Psoas muscle (tissue), 8 donors: ENCODE measurements around the gene TTLL6. TPM values are rescaled to one million over a fixed set of nuclear protein-coding genes. Genes with fewer than 3 reads are reported as not detected.
"Not testable (repeated sequence)": the region's sequence is repeated elsewhere in the genome, so short reads cannot be mapped to it uniquely, and the experiment has no call there.

Experiments used
- ATAC-seq, 4 donors: fragments of 200-7000 bp; cut with Tn5 transposase; one replicate each; pipeline ENCODE4 v1.9.1; 2020; ENCODE audit warnings: moderate library complexity in 3 of 4, mild to moderate bottlenecking in 2 of 4
- DNase-seq, 2 donors: peaks; one replicate each; pipeline ENCODE4 v3.0.0-alpha.2; 2020
- H3K27ac ChIP-seq: fragments of 200-600 bp; one replicate; pipeline ENCODE4 v1.8.0; 2022
- H3K27me3 ChIP-seq, 3 donors: fragments of 200-600 bp in 1 of 3; one replicate each; pipeline versions ENCODE4 v1.6.1 to v1.8.0; 2013 to 2022; ENCODE audit warnings: low read length in 2 of 3, mild to moderate bottlenecking in 2 of 3, moderate library complexity in 1 of 3; ENCODE audit not compliant: insufficient read depth in 3 of 3
- H3K36me3 ChIP-seq, 2 donors: fragments of 200-600 bp in 1 of 2; one replicate each; pipeline versions ENCODE4 v1.6.1 to v1.8.0; 2013 to 2022; ENCODE audit warnings: low read depth in 1 of 2, mild to moderate bottlenecking in 1 of 2, moderate library complexity in 1 of 2; ENCODE audit not compliant: insufficient read depth in 1 of 2
- H3K4me1 ChIP-seq: fragments of 200-600 bp; one replicate; pipeline ENCODE4 v1.8.0; 2022
- H3K4me3 ChIP-seq: fragments of 200-600 bp; one replicate; pipeline ENCODE4 v1.8.0; 2022; ENCODE audit warnings: mild to moderate bottlenecking
- H3K9me3 ChIP-seq: fragments of 200-600 bp; one replicate; pipeline ENCODE4 v1.8.0; 2022
- WGBS, 3 donors: extraction: QIAGEN DNeasy Blood & Tissue Kit; methylation state at CpG; one replicate each; pipeline versions ENCODE4 v1.1.6 to v1.1.7; 2013; 5-methylcytosine and 5-hydroxymethylcytosine counted together
- intact Hi-C, 2 donors: fragments of 100-400 bp; cut with DNase I; formaldehyde crosslinking; loops; one replicate each; pipeline versions ENCODE4 v1.11.0 to v1.14.2; 2022
- polyA plus RNA-seq, 3 donors: library from polyadenylated mRNA; stranded (reverse); fragments of 200-250 nt; gene quantifications; one replicate each; pipeline ENCODE4 v1.2.3, GENCODE V29; 2013
- total RNA-seq, 4 donors: library from RNA; stranded (reverse); fragmentation: NEBNext Ultra II Directional in 2 of 4; extraction: Animal tissue kit (Norgen Biotek cat#: 25700) in 2 of 4; gene quantifications; one replicate each; pipeline versions ENCODE4 v1.2.1 to v1.2.4, GENCODE V29; 2021 to 2023
- TF ChIP-seq, protein P1 (sequence below): fragments of 200-600 bp; IDR thresholded peaks from one replicate; pipeline ENCODE4 v1.8.0; 2022; ENCODE audit warnings: antibody characterized with exemption
- donor health status: healthy with polysubstance abuse.
- donor health status: DM: no; HTN: no; CAD: no; lungs with moderate emphysema.
- donor health status: Bipolar disorder and iron deficiency.
- donor health status: healthy.
- donor health status: DM: yes; HTN: yes; CAD: no.
- donor health status: DM: no; HTN: no; CAD: no.
- donor health status: DM: no; HTN: no; CAD: no.
- donor health status: DM: yes; HTN: yes; CAD: no.

Gene TTLL6
- total and polyA plus RNA-seq, 7 donors, result 0.03 to 0.05 TPM; not detected in 5

DNA sequence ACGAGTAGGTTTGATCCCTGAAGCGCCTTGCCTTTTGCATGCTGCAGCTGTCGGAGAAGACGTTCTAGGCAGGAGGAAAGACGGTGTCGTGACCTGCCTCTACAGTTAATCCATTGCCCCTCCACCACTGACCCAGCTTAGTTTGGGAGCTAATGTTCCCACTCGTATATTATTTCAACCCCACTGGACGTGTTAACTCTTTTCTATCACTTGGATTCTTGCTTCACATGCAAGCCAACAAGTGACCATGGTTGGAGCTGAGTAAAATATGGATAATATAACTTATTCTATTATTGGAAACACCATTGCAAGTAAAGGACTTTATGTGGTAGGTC, 14.5 kb upstream of the TTLL6 start:
- Histone ChIP-seq H3K4me1 (peaks cover 41% of the 10 kb centered on the region), H3K36me3 (no peaks in the 10 kb centered on the region), H3K27me3 (no peaks in the 10 kb centered on the region), H3K9me3 (no peaks in the 10 kb centered on the region), H3K4me3 (peak overlapping the region; percentile 87), H3K27ac (peak overlapping the region; percentile 97)
- DNase-seq, result no peak
- WGBS, 3 donors, result 0 to 1% (median 0%) methylated on average over 7 to 8 of the region's 8 CpGs
- intact Hi-C loops, result no loop called here
- ATAC-seq, result no peak
- TF ChIP-seq, protein P1, sequence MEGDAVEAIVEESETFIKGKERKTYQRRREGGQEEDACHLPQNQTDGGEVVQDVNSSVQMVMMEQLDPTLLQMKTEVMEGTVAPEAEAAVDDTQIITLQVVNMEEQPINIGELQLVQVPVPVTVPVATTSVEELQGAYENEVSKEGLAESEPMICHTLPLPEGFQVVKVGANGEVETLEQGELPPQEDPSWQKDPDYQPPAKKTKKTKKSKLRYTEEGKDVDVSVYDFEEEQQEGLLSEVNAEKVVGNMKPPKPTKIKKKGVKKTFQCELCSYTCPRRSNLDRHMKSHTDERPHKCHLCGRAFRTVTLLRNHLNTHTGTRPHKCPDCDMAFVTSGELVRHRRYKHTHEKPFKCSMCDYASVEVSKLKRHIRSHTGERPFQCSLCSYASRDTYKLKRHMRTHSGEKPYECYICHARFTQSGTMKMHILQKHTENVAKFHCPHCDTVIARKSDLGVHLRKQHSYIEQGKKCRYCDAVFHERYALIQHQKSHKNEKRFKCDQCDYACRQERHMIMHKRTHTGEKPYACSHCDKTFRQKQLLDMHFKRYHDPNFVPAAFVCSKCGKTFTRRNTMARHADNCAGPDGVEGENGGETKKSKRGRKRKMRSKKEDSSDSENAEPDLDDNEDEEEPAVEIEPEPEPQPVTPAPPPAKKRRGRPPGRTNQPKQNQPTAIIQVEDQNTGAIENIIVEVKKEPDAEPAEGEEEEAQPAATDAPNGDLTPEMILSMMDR, result no peak

DNA sequence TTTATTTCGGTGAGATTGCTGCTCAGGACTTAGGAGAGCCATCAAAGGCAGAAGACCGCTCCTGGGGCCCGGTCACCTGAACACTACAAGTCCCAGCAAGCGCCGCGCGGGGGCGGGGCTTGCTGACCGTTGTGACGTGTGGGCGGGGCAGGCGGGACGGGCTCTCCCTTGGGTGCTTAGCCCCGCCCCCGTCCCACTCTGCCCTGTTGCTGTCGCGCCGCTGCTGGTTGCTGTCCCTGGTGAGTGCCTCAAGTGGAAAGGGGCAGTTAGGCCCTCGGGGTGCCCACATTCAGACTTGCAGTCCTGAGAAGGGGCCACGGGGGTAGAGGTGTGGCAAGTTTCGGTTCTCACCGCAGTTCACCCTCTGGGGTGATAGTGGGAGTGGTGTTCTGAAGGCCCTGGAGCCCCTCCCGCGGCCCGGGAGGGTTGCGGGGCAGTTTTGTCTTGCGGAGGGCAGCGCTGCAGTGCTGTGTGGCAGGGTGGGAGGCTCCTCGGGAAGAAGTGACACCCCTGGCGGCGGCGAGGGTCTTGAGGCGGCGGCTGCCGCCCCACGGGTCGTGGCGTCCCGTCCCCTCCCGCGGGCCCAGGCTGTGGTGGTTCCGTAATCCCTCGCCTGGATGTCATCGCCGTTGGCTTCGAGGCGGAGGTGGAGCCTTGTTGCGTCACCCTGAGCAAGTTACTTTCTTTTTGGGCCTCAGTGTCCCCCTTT, 14.0 kb upstream of the TTLL6 start, which contains the start of gene CALCOCO2:
TSS of gene CALCOCO2 (plus strand) at position 196 of the 709 bp plus-strand sequence. CDS start 10,673 bp downstream, outside the sequence.
- Histone ChIP-seq H3K4me1 (peaks cover 36% of the 10 kb centered on the region), H3K9me3 (no peaks in the 10 kb centered on the region), H3K27ac (peak within 1 kb of the TSS; percentile 97), H3K36me3 (no peaks in the 10 kb centered on the region), H3K4me3 (peak within 1 kb of the TSS; percentile 87), H3K27me3 (no peaks in the 10 kb centered on the region)
- 0 to 1% (median 0%) methylated on average over 38 to 48 of the region's 48 CpGs for WGBS, 3 donors
- ATAC-seq (peak; percentile 98 to 99 (median 99)), DNase-seq (peak; percentile 95 to 96)
- TF ChIP-seq, protein P1, result no peak
- intact Hi-C loops, result no loop called here

DNA sequence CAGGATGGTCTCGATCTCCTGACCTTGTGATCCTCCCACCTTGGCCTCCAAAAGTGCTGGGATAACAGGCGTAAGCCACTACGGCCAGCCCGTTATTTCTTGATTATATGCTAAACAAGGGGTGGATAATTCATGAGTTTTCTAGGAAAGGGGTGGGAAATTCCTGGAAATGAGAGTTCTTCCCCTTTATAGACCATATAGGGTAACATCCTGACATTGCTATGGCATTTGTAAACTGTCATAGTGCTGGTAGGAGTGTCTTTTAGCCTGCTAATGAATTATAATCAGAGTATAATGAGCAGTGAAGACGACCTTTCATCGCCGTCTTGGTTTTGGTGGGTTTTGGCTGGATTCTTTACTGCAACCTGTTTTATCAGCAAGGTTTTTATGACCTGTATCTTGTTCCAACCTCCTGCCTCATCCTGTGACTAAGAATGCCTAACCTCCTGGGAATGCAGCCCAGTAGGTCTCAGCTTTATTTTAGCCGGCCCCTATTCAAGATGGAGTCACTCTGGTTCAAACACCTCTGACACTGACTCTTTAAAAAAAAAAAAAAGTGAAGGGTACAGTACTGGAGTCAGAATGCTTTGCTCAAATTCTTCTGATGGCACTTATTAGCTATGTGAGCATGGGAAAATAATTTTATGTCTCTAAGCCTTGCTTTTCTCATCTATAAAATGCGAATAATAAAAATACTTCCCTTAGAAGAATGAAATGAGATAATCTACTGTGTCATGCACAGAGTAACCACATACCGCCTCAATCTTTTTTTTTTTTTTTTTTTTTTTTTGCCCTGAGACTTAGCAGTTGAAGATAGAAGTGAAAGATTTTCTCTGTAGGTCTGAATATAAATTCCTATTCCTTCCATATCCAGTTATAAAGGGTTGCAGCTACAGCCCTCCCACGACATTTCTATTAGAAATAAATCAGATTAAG, 8.7 kb upstream of the TTLL6 start:
- Histone ChIP-seq H3K27me3 (peaks cover 0 to 2% (median 0%) of the 10 kb centered on the region in 3 donors), H3K4me3 (no peak overlapping the region), H3K9me3 (no peaks in the 10 kb centered on the region), H3K36me3 (no peaks in the 10 kb centered on the region), H3K27ac (no peak overlapping the region), H3K4me1 (no peaks in the 10 kb centered on the region)
- TF ChIP-seq, protein P1, result no peak
- intact Hi-C loops, result no loop called here
- 71 to 74% (median 73%) methylated on average over 11 of the region's 11 CpGs for WGBS, 3 donors
- DNase-seq (no peak), ATAC-seq (no peak)

DNA sequence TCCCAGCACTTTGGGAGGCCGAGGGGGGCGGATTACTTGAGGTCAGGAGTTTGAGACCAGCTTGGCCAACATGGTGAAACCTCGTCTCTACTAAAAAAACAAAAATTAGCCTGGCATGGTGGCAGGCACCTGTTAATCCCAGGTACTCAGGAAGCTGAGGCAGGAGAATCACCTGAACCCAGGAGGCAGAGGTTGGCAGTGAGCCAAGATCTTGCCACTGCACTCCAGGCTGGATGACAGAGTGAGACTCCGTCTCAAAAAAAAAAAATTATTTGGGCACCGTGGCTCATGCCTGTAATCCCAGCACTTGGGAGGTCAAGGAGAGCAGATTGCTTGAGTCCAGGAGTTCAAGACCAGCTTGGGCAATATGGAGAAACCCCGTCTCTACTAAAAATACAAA, 3.9 kb upstream of the TTLL6 start:
- 62 to 65% (median 62%) methylated on average over 6 of the region's 6 CpGs for WGBS, 3 donors
- H3K27ac ChIP-seq, DNase-seq, ATAC-seq, intact Hi-C loops, H3K36me3 ChIP-seq, H3K4me1 ChIP-seq, H3K9me3 ChIP-seq, H3K4me3 ChIP-seq: not testable (repeated sequence)
- H3K27me3 ChIP-seq, result peaks cover 0 to 47% (median 6%) of the 10 kb centered on the region in 3 donors

DNA sequence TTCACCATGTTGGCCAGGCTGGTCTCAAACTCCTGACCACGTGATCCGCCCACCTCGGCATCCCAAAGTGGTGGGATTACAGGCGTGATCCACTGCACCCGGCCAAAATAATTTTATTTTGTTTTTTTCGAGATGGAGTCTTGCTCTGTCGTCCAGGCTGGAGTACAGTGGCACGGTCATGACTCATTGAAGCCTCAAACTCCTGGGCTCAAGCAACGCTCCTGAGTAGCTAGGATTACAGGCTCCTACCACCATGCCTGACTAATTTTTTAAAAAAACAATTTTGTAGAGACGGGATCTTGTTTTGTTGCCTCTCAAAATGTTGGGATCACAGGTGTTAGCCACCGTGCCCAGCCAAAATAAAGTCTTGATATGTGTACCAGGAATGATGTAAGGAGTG, 2.4 kb upstream of the TTLL6 start:
- Histone ChIP-seq H3K27me3 (peaks cover 0 to 55% (median 6%) of the 10 kb centered on the region in 3 donors), H3K9me3 (no peaks in the 10 kb centered on the region), H3K27ac (no peak overlapping the region), H3K36me3 (no peaks in the 10 kb centered on the region), H3K4me1 (no peaks in the 10 kb centered on the region), H3K4me3 (no peak overlapping the region)
- TF ChIP-seq, protein P1, result no peak
- DNase-seq, result no peak
- no peak for ATAC-seq
- WGBS, 3 donors, result 71 to 72% (median 71%) methylated on average over 11 of the region's 11 CpGs
- intact Hi-C loops, result loop anchor here in 1 of 2 donors (5.0 kb wide), 1 partner anchor 1742 kb away; no protein-coding TSS in a partner anchor
